Right lobe of liver (tissue), 4 donors: ENCODE data around the gene ADAM10.

Experiments
- CTCF ChIP-seq, 4 donors: fragments of 200-600 bp in 3 of 4; fragments of 450-650 bp in 1 of 4; IDR thresholded peaks; one replicate each; pipeline versions ENCODE4 v1.5.1 to v1.8.0; 2016 to 2022; ENCODE audit warnings: antibody characterized with exemption in 4 of 4, mild to moderate bottlenecking in 2 of 4
- POLR2A ChIP-seq: fragments of 450-650 bp; IDR thresholded peaks from one replicate; pipeline ENCODE4 v1.6.1; 2017; ENCODE audit warnings: antibody characterized with exemption, mild to moderate bottlenecking
- donor health status: DM: no; HTN: no; CAD: no.
- donor health status: DM: no; HTN: no; CAD: no.
- donor health status: DM: no; HTN: yes; CAD: no.

- TF ChIP-seq CTCF (IDR thresholded peaks at IDR 0.05) (no peak), POLR2A (no peak)
Observed at GRCh38 chr15:58547628-58548307, 201.7 kb downstream of the ADAM10 start.
